HL-60 (cell line): ENCODE data around the gene SYT12.

Experiments used
- DNase-seq, 2 experiments: peaks; one replicate each; pipeline ENCODE4 v3.0.0-alpha.2; 2010 to 2020; ENCODE audit warnings: low read depth in 1 of 2, low spot score in 1 of 2
- H3K27ac ChIP-seq: fragments of 250-450 bp; sonication (Bioruptor Pico); replicated peaks from 2 replicates; pipeline ENCODE4 v1.5.1; 2020; ENCODE audit warnings: mild to moderate bottlenecking, moderate library complexity
- H3K27me3 ChIP-seq: fragments of 250-450 bp; sonication (Bioruptor Pico); 2 replicates; pipeline ENCODE4 v1.5.1; 2021; ENCODE audit warnings: mild to moderate bottlenecking, moderate library complexity; ENCODE audit not compliant: insufficient read depth, poor library complexity, severe bottlenecking
- H3K4me3 ChIP-seq: replicated peaks from 2 replicates; pipeline ENCODE4 v1.5.1; 2011; ENCODE audit warnings: mild to moderate bottlenecking, control low read depth, low read length; ENCODE audit not compliant: insufficient read depth
- CTCF ChIP-seq: IDR thresholded peaks from one replicate; pipeline ENCODE4 v1.5.1; 2011; ENCODE audit warnings: low read length, control low read depth, inconsistent platforms; ENCODE audit not compliant: insufficient read depth
- GABPA ChIP-seq: IDR thresholded peaks from 2 replicates; pipeline ENCODE4 v1.6.1; 2012; ENCODE audit warnings: low read depth
- POLR2AphosphoS5 ChIP-seq: IDR thresholded peaks from 2 replicates; pipeline ENCODE4 v1.6.1; 2012; ENCODE audit warnings: low read depth
- REST ChIP-seq: IDR thresholded peaks from 2 replicates; pipeline ENCODE4 v1.6.1; 2012; ENCODE audit warnings: low read depth; ENCODE audit not compliant: insufficient replicate concordance
- SPI1 ChIP-seq: IDR thresholded peaks from 2 replicates; pipeline ENCODE4 v1.6.1; 2012; ENCODE audit warnings: low read depth, mild to moderate bottlenecking, borderline replicate concordance

SYT12 gene

GRCh38 chr11:67015048-67015447 is 7.9 kb upstream of the SYT12 start:
- TF ChIP-seq GABPA: no peak
- TF ChIP-seq REST: no peak
- no peak for TF ChIP-seq CTCF
- TF ChIP-seq POLR2AphosphoS5: no peak
- no peak for TF ChIP-seq SPI1
- H3K27me3 ChIP-seq: peaks cover 5% of the 10 kb centered on the region
- no peak for DNase-seq
- H3K27ac ChIP-seq: no peak overlapping the region
- no peak overlapping the region for H3K4me3 ChIP-seq

- H3K27me3 ChIP-seq: peaks cover 12% of the 10 kb centered on the region
- no peak for TF ChIP-seq POLR2AphosphoS5
- TF ChIP-seq REST: no peak
- no peak for TF ChIP-seq CTCF
- no peak for TF ChIP-seq GABPA
- TF ChIP-seq SPI1: no peak
- no peak for DNase-seq
- H3K4me3 ChIP-seq: no peak overlapping the region
- H3K27ac ChIP-seq: no peak overlapping the region
Measured at GRCh38 chr11:67016550-67016949, 6.4 kb upstream of the SYT12 start.

DNA sequence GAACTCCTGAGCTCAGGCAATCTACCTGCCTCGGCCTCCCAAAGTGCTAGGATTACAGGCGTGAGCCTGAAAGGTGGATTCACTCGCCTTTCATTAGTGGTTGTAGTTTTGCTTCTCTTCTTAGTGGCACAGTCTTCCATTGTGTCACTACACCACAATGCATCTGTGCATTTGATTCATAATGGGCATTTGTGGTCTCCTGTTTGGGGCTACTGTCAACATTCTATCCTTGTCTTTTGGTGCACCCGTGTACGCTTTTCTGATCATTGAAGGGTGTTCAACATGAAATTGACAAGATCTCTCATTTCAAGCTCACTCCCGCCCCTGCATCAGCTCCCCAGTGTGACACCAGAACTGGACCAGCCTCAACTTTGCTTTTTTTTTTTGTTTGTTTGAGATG is 2.0 kb upstream of the SYT12 start:
- TF ChIP-seq CTCF (no peak), POLR2AphosphoS5 (no peak), SPI1 (no peak), GABPA (no peak), REST (no peak)
- DNase-seq: no peak
- H3K27ac ChIP-seq: no peak overlapping the region
- no peak overlapping the region for H3K4me3 ChIP-seq
- peaks cover 45% of the 10 kb centered on the region for H3K27me3 ChIP-seq
